Bronchial epithelial cell (primary cell): ENCODE data around the gene MME. TPM values are rescaled to one million over a fixed set of nuclear protein-coding genes. Genes with fewer than 3 reads are reported as not detected.
A peak's percentile ranks its signal among the peaks of the same experiment; 100 is the strongest.

Source experiments
- DNase-seq: peaks from one replicate; pipeline ENCODE4 v3.0.0-alpha.2; 2010; ENCODE audit warnings: low read depth
- FAIRE-seq: peaks from 2 replicates; lab custom pipeline; 2011; peaks lifted over from hg19 to GRCh38; lab: Jason Lieb, UNC
- H3K27me3 ChIP-seq: 2 replicates; pipeline ENCODE4 v1.5.1; 2011; ENCODE audit warnings: low read length; ENCODE audit not compliant: control insufficient read depth, insufficient read depth
- H3K36me3 ChIP-seq: 2 replicates; pipeline ENCODE4 v1.5.1; 2011; ENCODE audit warnings: low read length; ENCODE audit not compliant: control insufficient read depth, insufficient read depth
- H3K4me3 ChIP-seq: 2 replicates; pipeline ENCODE4 v1.5.1; 2011; ENCODE audit warnings: mild to moderate bottlenecking, low read depth, low read length, control low read depth
- CTCF ChIP-seq: IDR thresholded peaks from 2 replicates; pipeline ENCODE4 v1.5.1; 2011; ENCODE audit warnings: mild to moderate bottlenecking, moderate library complexity, low read length, control low read depth, inconsistent platforms; ENCODE audit not compliant: insufficient read depth, severe bottlenecking
- total RNA-seq: library from RNA; depleted of rRNA; stranded (reverse); fragments of >200 nt; gene quantifications from 2 replicates; pipeline ENCODE4 v1.2.1, GENCODE V29; 2014

The MME gene
- total RNA-seq, 1 donor from 2014 or later: 25.3 TPM

- no peaks in the 10 kb centered on the region for H3K36me3 ChIP-seq
- no peak for FAIRE-seq
- TF ChIP-seq CTCF: no peak
- no peak overlapping the region for H3K4me3 ChIP-seq
- peak; percentile 81 for DNase-seq
- no peaks in the 10 kb centered on the region for H3K27me3 ChIP-seq
Observed at GRCh38 chr3:155070932-155071387, 9.2 kb upstream of the MME start.

- TF ChIP-seq CTCF: no peak
- DNase-seq: no peak
- no peak overlapping the region for H3K4me3 ChIP-seq
- no peaks in the 10 kb centered on the region for H3K36me3 ChIP-seq
- H3K27me3 ChIP-seq: peaks cover 2% of the 10 kb centered on the region
- no peak for FAIRE-seq
Observed at GRCh38 chr3:155075200-155075599, 4.9 kb upstream of the MME start.

DNA sequence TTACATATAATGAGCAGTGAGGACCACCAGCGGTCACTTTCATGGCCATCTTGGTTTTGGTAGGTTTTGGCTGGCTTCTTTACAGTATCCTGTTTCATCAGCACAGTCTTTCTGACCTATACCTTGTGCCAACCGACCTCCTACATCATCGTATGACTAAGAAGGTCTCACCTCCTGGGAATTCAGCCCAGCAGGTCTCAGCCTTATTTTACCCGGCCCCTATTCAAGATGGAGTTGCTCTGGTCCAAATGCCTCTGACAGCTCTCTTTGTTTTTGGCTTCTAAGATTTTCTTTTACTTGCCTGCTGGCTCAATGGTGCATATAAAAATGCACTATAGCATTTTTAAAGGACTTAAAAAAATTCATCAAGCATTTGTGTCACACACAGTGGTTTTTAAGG lies 3.2 kb upstream of the MME start:
- Histone ChIP-seq H3K27me3 (peaks cover 6% of the 10 kb centered on the region), H3K36me3 (no peaks in the 10 kb centered on the region), H3K4me3 (no peak overlapping the region)
- FAIRE-seq (no peak), DNase-seq (peak; percentile 42)
- no peak for TF ChIP-seq CTCF

GRCh38 chr3:155078711-155079467 lies 1.2 kb upstream of the MME start:
- DNase-seq: no peak
- TF ChIP-seq CTCF: no peak
- Histone ChIP-seq H3K4me3 (peak overlapping the region; percentile 47), H3K27me3 (peaks cover 6% of the 10 kb centered on the region), H3K36me3 (no peaks in the 10 kb centered on the region)
- no peak for FAIRE-seq

DNA sequence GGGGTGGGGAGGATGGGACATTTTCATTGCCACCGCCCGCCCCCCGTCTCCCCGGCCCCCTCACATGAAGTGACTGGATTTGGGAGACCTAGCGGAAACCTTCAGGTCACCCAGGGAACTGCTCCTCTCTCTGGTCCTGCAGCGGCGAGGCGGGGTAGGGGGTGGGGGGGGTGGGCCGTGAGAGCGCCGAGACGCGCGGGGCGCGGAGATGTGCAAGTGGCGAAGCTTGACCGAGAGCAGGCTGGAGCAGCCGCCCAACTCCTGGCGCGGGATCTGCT lies 712 bp upstream of the MME start:
- peaks cover 6% of the 10 kb centered on the region for H3K27me3 ChIP-seq
- no peak for TF ChIP-seq CTCF
- H3K4me3 ChIP-seq: peak overlapping the region; percentile 47
- DNase-seq (no peak), FAIRE-seq (no peak)
- H3K36me3 ChIP-seq: no peaks in the 10 kb centered on the region

DNA sequence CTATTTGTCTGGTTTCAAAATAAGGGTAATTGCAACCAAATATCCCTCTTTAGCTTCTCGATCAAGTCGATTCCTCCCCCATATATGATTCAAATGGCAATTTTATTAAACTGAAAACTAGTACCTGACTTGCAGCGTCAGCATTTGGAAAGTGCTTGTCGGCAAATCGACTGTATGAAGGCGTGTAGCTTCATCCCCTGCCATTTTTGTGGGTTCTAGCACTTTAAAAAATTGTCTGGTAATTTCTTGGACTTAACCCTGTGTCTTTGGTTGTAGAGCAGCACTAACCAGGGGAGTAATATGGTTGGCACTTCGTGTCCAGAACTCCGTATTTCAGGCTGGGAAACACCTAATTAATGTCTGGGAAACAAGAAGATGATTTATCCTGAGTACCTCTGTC lies 573 bp downstream of the MME start:
- no peak overlapping the region for H3K4me3 ChIP-seq
- no peaks in the 10 kb centered on the region for H3K36me3 ChIP-seq
- H3K27me3 ChIP-seq: peaks cover 6% of the 10 kb centered on the region
- DNase-seq: no peak
- TF ChIP-seq CTCF: no peak
- no peak for FAIRE-seq
